AG09319 (cell line): ENCODE results near the gene DPYD.
A peak's percentile ranks its signal among the peaks of the same experiment; 100 is the strongest.

Source experiments
- DNase-seq: peaks from one replicate; pipeline ENCODE4 v3.0.0-alpha.2; 2010; ENCODE audit warnings: low read depth; ENCODE audit errors: extremely low read depth
- CTCF ChIP-seq: IDR thresholded peaks from 2 replicates; pipeline ENCODE4 v1.5.1; 2011; ENCODE audit warnings: low read depth, mild to moderate bottlenecking, inconsistent platforms, low read length, moderate library complexity

Gene DPYD

GRCh38 chr1:97905141-97905940 lies 15.5 kb downstream of the DPYD start:
- DNase-seq, result no peak
- TF ChIP-seq CTCF, result no peak

GRCh38 chr1:97904534-97904933 lies 16.3 kb downstream of the DPYD start:
- no peak for TF ChIP-seq CTCF

GRCh38 chr1:97903626-97904025 lies 17.2 kb downstream of the DPYD start:
- no peak for TF ChIP-seq CTCF
- DNase-seq, result no peak

More at GRCh38 chr1:97904534-97904933, 16.3 kb downstream of the DPYD start:
- DNase-seq, result peak; percentile 37

GRCh38 chr1:97902067-97902466 lies 18.8 kb downstream of the DPYD start:
- no peak for TF ChIP-seq CTCF
- DNase-seq, result no peak

- no peak for DNase-seq
- TF ChIP-seq CTCF, result no peak
Measured at GRCh38 chr1:97901017-97901658, 19.7 kb downstream of the DPYD start.

GRCh38 chr1:97898948-97899347 lies 21.9 kb downstream of the DPYD start:
- DNase-seq, result no peak
- no peak for TF ChIP-seq CTCF

- no peak for DNase-seq
- no peak for TF ChIP-seq CTCF
Measured at GRCh38 chr1:97895278-97895677, 25.6 kb downstream of the DPYD start.
